Stimulated activated CD4-positive, alpha-beta T cell treated with anti-CD3 and anti-CD28 coated beads, TNF-alpha, amount 100 ng/mL, for 4 hours (primary cell): ENCODE results near the gene EPS8L1.
"Not testable (repeated sequence)": the region's sequence is repeated elsewhere in the genome, so short reads cannot be mapped to it uniquely, and the experiment has no call there.

Source experiments
- DNase-seq, 3 experiments: peaks; one replicate each; pipeline ENCODE4 v3.0.0-alpha.2; 2020; ENCODE audit warnings: low read depth in 3 of 3

EPS8L1 gene

GRCh38 chr19:55094456-55095259 lies 19.0 kb downstream of the EPS8L1 start:
- DNase-seq = no peak

GRCh38 chr19:55095260-55096060 lies 19.8 kb downstream of the EPS8L1 start:
- no peak for DNase-seq

- no peak for DNase-seq
These were observed 20.5 kb downstream of the EPS8L1 start for GRCh38 chr19:55096061-55096701.

GRCh38 chr19:55097864-55098715 lies 22.4 kb downstream of the EPS8L1 start:
- DNase-seq = no peak

GRCh38 chr19:55098716-55099556 lies 23.3 kb downstream of the EPS8L1 start:
- no peak for DNase-seq

GRCh38 chr19:55099557-55100506 lies 24.2 kb downstream of the EPS8L1 start:
- no peak for DNase-seq

GRCh38 chr19:55101261-55101660 lies 25.6 kb downstream of the EPS8L1 start:
- no peak for DNase-seq

- no peak for DNase-seq
These were observed 27.5 kb downstream of the EPS8L1 start for GRCh38 chr19:55103190-55103589.

GRCh38 chr19:55105237-55105636 lies 29.6 kb downstream of the EPS8L1 start:
- no peak for DNase-seq

GRCh38 chr19:55106591-55106990 lies 30.9 kb downstream of the EPS8L1 start:
- DNase-seq = no peak

- not testable (repeated sequence) for DNase-seq
These were observed 31.6 kb downstream of the EPS8L1 start for GRCh38 chr19:55107252-55107651.

GRCh38 chr19:55109527-55110291 lies 34.0 kb downstream of the EPS8L1 start:
- DNase-seq = no peak

- DNase-seq = no peak
These were observed 35.7 kb downstream of the EPS8L1 start for GRCh38 chr19:55111238-55111831.

GRCh38 chr19:55112246-55112776 lies 36.6 kb downstream of the EPS8L1 start:
- no peak for DNase-seq

- no peak for DNase-seq
These were observed 37.3 kb downstream of the EPS8L1 start for GRCh38 chr19:55112777-55113569.

GRCh38 chr19:55113570-55114039 lies 37.9 kb downstream of the EPS8L1 start:
- DNase-seq = no peak

GRCh38 chr19:55114566-55115145 lies 39.0 kb downstream of the EPS8L1 start:
- DNase-seq = no peak
